HG02884 (cell line): Measurements from ENCODE around the gene FOXR1.
"Not testable (repeated sequence)": the region's sequence is repeated elsewhere in the genome, so short reads cannot be mapped to it uniquely, and the experiment has no call there.

Experiments
- ATAC-seq: cut with Tn5 transposase; IDR thresholded peaks from one replicate; pipeline ENCODE4 v1.9.1; 2021; ENCODE audit warnings: mild to moderate bottlenecking, moderate library complexity; ENCODE audit not compliant: unreplicated experiment

FOXR1 gene

DNA sequence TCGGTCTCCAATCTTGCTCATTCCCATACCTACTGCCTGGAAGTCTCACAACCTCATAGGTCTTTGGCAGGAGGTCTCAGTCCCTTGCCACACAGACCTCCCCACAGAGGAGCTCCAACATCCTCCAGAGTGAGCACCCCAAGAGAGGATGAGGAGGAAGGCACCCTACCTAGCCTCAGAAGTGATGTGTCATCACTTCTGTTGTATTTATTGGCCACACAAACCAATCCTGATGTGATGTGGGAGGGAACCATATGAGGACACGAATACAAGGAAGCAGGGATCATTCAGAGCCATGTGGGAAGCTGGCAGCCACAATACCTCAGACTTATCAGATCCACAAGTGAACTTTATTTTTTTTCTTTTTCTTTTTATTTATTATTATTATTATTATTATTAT lies 24.5 kb upstream of the FOXR1 start:
- no peak for ATAC-seq

- ATAC-seq = no peak
These were observed 23.6 kb upstream of the FOXR1 start for GRCh38 chr11:118948000-118948399.

- no peak for ATAC-seq
These were observed 18.3 kb upstream of the FOXR1 start for GRCh38 chr11:118953265-118953664.

- ATAC-seq = not testable (repeated sequence)
These were observed 17.6 kb upstream of the FOXR1 start for GRCh38 chr11:118953976-118954375.

GRCh38 chr11:118956094-118956846 lies 15.3 kb upstream of the FOXR1 start, which contains the start of gene UPK2:
UPK2 (plus strand) TSS chr11:118956298; CDS start chr11:118956351, 53 bp downstream.
- no peak for ATAC-seq

DNA sequence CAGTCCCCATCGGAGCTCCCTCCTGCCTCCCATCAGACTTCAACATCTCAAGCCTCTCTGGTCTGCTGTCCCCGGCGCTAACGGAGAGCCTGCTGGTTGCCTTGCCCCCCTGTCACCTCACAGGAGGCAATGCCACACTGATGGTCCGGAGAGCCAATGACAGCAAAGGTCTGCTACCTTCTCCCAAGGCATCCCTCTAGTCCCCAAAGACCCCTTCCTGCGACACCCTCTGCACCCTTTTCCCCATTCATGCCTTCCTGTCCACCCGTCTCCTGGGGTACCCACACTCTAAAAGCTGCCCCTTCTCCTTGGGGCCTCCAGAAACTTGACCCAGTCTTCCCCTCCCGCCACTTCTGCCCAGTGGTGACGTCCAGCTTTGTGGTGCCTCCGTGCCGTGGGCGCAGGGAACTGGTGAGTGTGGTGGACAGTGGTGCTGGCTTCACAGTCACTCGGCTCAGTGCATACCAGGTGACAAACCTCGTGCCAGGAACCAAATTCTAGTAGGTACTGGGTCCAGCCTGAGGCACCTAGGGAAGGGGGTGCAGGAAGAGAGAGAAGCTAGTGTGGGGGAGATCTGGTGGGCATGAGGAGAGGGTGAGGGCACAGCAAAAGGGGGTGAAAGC lies 14.6 kb upstream of the FOXR1 start:
- ATAC-seq = no peak

GRCh38 chr11:118957549-118957948 lies 14.0 kb upstream of the FOXR1 start:
- ATAC-seq = no peak

DNA sequence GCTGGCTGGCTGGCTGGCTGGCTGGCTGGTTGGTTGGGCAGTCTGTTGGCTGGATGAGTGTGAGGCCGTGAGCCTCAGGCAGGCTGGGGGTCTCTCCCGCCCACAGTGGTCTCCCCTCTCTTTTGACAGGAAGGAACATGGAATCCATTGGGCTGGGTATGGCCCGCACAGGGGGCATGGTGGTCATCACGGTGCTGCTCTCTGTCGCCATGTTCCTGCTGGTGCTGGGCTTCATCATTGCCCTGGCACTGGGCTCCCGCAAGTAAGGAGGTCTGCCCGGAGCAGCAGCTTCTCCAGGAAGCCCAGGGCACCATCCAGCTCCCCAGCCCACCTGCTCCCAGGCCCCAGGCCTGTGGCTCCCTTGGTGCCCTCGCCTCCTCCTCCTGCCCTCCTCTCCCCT lies 13.6 kb upstream of the FOXR1 start:
- ATAC-seq = no peak

GRCh38 chr11:118958577-118958976 lies 13.0 kb upstream of the FOXR1 start:
- ATAC-seq = no peak

GRCh38 chr11:118961189-118961588 lies 10.4 kb upstream of the FOXR1 start:
- ATAC-seq = no peak

DNA sequence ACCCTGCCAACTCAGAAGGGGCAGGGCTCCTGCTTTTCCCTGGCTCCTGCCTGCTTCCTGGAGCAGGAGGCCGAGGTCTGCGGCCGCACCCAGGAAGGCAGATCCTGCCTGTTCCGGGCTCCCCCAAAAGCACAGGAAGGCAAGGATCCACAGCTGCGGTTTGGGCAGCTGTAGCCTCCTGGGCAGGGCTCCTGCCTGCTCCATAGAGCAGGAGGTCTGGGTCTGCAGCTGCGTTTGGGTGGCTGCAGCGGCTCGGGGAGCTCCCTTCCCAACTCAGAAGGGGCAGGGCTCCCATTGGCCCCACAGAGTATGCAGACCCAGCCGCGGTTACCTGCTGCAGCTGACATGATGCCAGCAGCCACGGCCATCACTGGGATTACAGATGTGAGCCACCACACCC lies 10.0 kb upstream of the FOXR1 start:
- no peak for ATAC-seq

GRCh38 chr11:118969508-118969907 lies 2.1 kb upstream of the FOXR1 start:
- ATAC-seq = not testable (repeated sequence)

DNA sequence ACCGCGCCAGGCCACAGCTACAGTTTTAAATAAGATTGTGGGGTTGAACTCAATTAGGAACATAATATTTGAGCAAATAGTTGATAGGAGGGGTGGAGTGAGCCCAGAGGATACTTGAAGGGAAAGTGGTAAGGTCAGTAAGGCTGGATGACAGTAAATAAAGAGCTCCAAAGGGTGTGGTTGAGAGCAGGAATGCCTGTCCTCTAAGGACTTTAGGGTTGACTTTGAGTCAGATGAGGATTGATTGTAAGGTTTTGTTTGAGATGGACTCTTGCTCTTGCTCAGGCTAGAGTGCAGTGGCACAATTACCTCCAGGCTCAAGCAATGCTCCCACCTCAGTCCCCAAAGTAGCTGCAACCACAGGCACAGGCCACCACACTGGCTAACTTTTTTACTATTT lies 2.4 kb downstream of the FOXR1 start:
- no peak for ATAC-seq

GRCh38 chr11:118975771-118976709 lies 4.5 kb downstream of the FOXR1 start:
- ATAC-seq = no peak

DNA sequence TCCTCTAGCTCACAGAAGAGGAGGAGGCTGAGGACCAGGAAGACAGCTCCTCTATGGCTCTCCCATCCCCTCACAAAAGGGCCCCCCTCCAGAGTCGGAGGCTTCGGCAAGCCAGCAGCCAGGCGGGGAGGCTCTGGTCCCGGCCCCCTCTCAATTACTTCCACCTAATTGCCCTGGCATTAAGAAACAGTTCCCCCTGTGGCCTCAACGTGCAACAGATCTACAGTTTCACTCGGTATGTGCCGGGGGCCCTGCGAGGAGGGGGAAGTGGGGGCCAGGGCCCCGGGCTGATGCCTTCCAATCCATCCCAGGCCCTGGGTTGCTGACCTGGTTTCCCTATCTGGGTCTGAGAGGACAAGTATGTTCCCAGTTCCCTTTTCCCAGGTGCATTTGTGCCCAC lies 7.9 kb downstream of the FOXR1 start:
- no peak for ATAC-seq

DNA sequence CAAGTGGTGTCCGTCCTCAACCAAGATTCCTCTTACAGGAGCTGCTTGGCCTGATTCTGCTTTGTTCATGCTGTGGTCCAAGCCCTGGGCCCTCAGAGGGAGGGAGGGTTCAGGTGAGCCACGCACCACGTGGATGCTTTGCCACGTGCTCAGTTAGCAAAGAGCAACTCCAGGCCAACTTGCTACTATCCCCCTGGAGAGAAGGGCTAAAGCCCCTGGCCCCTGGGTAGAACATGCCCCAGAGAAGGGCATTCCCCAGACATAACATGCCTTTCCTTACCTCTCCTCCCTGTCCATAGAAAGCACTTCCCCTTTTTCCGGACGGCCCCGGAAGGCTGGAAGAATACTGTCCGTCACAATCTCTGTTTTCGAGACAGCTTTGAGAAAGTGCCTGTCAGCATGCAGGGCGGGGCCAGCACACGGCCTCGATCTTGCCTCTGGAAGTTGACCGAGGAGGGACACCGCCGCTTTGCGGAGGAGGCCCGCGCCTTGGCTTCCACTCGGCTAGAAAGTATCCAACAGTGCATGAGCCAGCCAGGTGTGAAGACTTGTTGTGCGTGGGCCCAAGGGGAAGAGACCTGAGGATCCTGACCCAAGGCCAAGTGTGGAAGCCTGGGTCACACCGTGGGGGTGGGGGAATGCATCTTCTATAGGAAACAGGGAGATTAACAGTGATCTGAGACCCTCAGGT lies 8.8 kb downstream of the FOXR1 start:
- ATAC-seq = no peak

- ATAC-seq = not testable (repeated sequence)
These were observed 12.8 kb downstream of the FOXR1 start for GRCh38 chr11:118984337-118984736.

- ATAC-seq = no peak
These were observed 13.3 kb downstream of the FOXR1 start for GRCh38 chr11:118984825-118985224.

GRCh38 chr11:118988280-118988679 lies 16.7 kb downstream of the FOXR1 start:
- no peak for ATAC-seq

- ATAC-seq = not testable (repeated sequence)
These were observed 20.0 kb downstream of the FOXR1 start for GRCh38 chr11:118991486-118992038.
